ENCODE measurements around the gene LDLRAD2.

Gene LDLRAD2

GRCh38 chr1:21849909-21850576, 38.0 kb downstream of the LDLRAD2 start:
- POLR2A ChIA-PET, result no interaction called here
- TF ChIP-seq BHLHE40 (IDR thresholded peaks at IDR 0.05; ENCODE audit: borderline replicate concordance) (no peak), PKNOX1 (IDR thresholded peaks at IDR 0.05) (no peak), SP1 (IDR thresholded peaks at IDR 0.05) (no peak), ARNT (IDR thresholded peaks at IDR 0.05) (no peak), FOXK2 (IDR thresholded peaks at IDR 0.05) (no peak), SUZ12 (IDR thresholded peaks at IDR 0.05) (no peak), HDGF (IDR thresholded peaks at IDR 0.05; ENCODE audit: borderline replicate concordance) (no peak), NFRKB (IDR thresholded peaks at IDR 0.05) (no peak), ELF4 (IDR thresholded peaks at IDR 0.05) (no peak), FOXM1 (IDR thresholded peaks at IDR 0.05; ENCODE audit: borderline replicate concordance) (no peak), L3MBTL2 (conservative IDR thresholded peaks at IDR 0.05) (no peak), LEF1 (IDR thresholded peaks at IDR 0.05; ENCODE audit: borderline replicate concordance) (no peak), CTBP1 (IDR thresholded peaks at IDR 0.05; ENCODE audit: borderline replicate concordance) (no peak)
- no peak for DNase-seq (ENCODE audit: extremely low spot score)
- CTCF ChIA-PET, result no interaction called here

- CTCF ChIA-PET, result interaction anchor here (0.8 kb wide), 1 partner anchor 11 kb away, joined by 3 read pairs; no protein-coding TSS in a partner anchor
- TF ChIP-seq NFRKB (IDR thresholded peaks at IDR 0.05) (no peak), TARDBP (IDR thresholded peaks at IDR 0.05) (no peak), FOXA1 (IDR thresholded peaks at IDR 0.05) (no peak), PKNOX1 (IDR thresholded peaks at IDR 0.05) (no peak), SUZ12 (IDR thresholded peaks at IDR 0.05) (no peak), FOXM1 (IDR thresholded peaks at IDR 0.05; ENCODE audit: borderline replicate concordance) (no peak), ARNT (IDR thresholded peaks at IDR 0.05) (no peak), LEF1 (IDR thresholded peaks at IDR 0.05; ENCODE audit: borderline replicate concordance) (no peak), ZNF384 (IDR thresholded peaks at IDR 0.05) (no peak), BHLHE40 (IDR thresholded peaks at IDR 0.05; ENCODE audit: borderline replicate concordance) (no peak), SP1 (IDR thresholded peaks at IDR 0.05) (no peak), CTBP1 (IDR thresholded peaks at IDR 0.05; ENCODE audit: borderline replicate concordance) (no peak)
Observed at GRCh38 chr1:21851430-21852250, 39.6 kb downstream of the LDLRAD2 start.

GRCh38 chr1:21852282-21853130, 40.4 kb downstream of the LDLRAD2 start:
- no peak for DNase-seq (ENCODE audit: extremely low spot score)
- POLR2A ChIA-PET, result no interaction called here
- TF ChIP-seq LEF1 (IDR thresholded peaks at IDR 0.05; ENCODE audit: borderline replicate concordance) (no peak), ELF4 (IDR thresholded peaks at IDR 0.05) (no peak), BHLHE40 (IDR thresholded peaks at IDR 0.05; ENCODE audit: borderline replicate concordance) (no peak), SUZ12 (IDR thresholded peaks at IDR 0.05) (no peak), FOXA1 (IDR thresholded peaks at IDR 0.05) (no peak), SP1 (IDR thresholded peaks at IDR 0.05) (no peak), FOXM1 (IDR thresholded peaks at IDR 0.05; ENCODE audit: borderline replicate concordance) (no peak)
- CTCF ChIA-PET, result interaction anchor here (0.8 kb wide), 1 partner anchor 10 kb away, joined by 3 read pairs; no protein-coding TSS in a partner anchor

More at GRCh38 chr1:21851430-21852250, 39.6 kb downstream of the LDLRAD2 start:
- no peak for DNase-seq (ENCODE audit: extremely low spot score)
- POLR2A ChIA-PET, result no interaction called here

- DNase-seq (ENCODE audit: extremely low spot score), result no peak
- ChIA-PET CTCF (no interaction called here), POLR2A (no interaction called here)
- TF ChIP-seq SP1 (IDR thresholded peaks at IDR 0.05), result no peak
- no peak for TF ChIP-seq HDGF (IDR thresholded peaks at IDR 0.05; ENCODE audit: borderline replicate concordance)
- no peak for TF ChIP-seq TARDBP (IDR thresholded peaks at IDR 0.05)
- no peak for TF ChIP-seq L3MBTL2 (conservative IDR thresholded peaks at IDR 0.05)
- no peak for TF ChIP-seq SUZ12 (IDR thresholded peaks at IDR 0.05)
- TF ChIP-seq ZNF384 (IDR thresholded peaks at IDR 0.05), result no peak
- TF ChIP-seq LEF1 (IDR thresholded peaks at IDR 0.05; ENCODE audit: borderline replicate concordance), result no peak
- TF ChIP-seq CTBP1 (IDR thresholded peaks at IDR 0.05; ENCODE audit: borderline replicate concordance), result no peak
- TF ChIP-seq FOXM1 (IDR thresholded peaks at IDR 0.05; ENCODE audit: borderline replicate concordance), result no peak
- no peak for TF ChIP-seq ELF4 (IDR thresholded peaks at IDR 0.05)
- no peak for TF ChIP-seq NFRKB (IDR thresholded peaks at IDR 0.05)
- no peak for TF ChIP-seq BHLHE40 (IDR thresholded peaks at IDR 0.05; ENCODE audit: borderline replicate concordance)
- TF ChIP-seq FOXA1 (IDR thresholded peaks at IDR 0.05), result no peak
- no peak for TF ChIP-seq FOXK2 (IDR thresholded peaks at IDR 0.05)
Observed at GRCh38 chr1:21853131-21853427, 41.0 kb downstream of the LDLRAD2 start.

- no peak for DNase-seq (ENCODE audit: extremely low spot score)
- TF ChIP-seq PKNOX1 (IDR thresholded peaks at IDR 0.05), result no peak
- ChIA-PET CTCF (no interaction called here), POLR2A (no interaction called here)
Observed at GRCh38 chr1:21854090-21854750, 42.2 kb downstream of the LDLRAD2 start.
